Globus pallidus (tissue), 1 donor: ENCODE data around the gene PRPF19.

ENCODE experiments used
- DNase-seq: peaks from one replicate; pipeline ENCODE4 v3.0.0-alpha.2; 2015; ENCODE audit warnings: low spot score

The PRPF19 gene

DNA sequence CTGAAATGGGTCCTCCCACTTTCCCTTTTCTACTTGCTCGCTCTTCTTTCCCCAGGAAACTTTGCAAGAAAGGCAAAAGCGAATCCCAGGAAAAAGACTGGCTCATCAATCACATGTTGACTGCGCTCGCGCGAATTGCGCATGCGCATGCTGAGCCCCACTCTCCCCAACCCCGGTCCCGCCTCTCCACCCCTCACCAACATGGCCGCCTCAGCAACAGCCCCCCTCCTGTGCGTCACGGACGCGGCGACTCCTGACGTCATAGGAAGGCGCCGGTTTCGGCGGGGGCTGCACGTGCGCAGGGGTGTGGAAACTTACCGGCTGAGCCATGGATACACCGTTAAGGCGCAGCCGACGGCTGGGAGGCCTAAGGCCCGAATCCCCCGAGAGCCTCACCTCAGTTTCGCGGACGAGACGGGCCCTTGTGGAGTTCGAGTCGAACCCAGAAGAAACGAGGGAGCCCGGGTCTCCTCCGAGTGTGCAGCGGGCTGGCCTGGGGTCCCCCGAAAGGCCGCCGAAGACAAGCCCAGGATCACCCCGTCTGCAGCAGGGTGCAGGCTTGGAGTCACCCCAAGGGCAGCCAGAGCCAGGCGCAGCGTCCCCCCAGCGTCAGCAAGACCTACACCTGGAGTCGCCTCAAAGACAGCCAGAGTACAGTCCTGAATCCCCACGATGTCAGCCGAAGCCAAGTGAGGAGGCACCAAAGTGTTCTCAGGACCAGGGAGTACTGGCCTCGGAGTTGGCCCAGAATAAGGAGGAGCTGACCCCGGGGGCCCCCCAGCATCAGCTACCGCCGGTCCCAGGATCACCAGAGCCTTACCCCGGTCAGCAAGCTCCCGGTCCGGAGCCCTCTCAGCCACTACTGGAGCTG lies 64.4 kb downstream of the PRPF19 start, which contains the start of gene CCDC86:
Gene CCDC86 (plus strand): TSS at position 317 of the 871 bp plus-strand sequence. CDS start 12 bp downstream, at position 329.
- DNase-seq, result peak; percentile 95
